Skin epidermis (tissue), 12 donors: ENCODE results near the gene RABEPK.
"Not testable (repeated sequence)": the region's sequence is repeated elsewhere in the genome, so short reads cannot be mapped to it uniquely, and the experiment has no call there.

Experiments
- H3K27ac ChIP-seq, 21 experiments: fragments of 200-600 bp; sonication (generic) in 11 of 21; one replicate each; pipeline ENCODE4 v1.5.0; 2020; ENCODE audit warnings: mild to moderate bottlenecking in 3 of 21, inconsistent platforms in 2 of 21, moderate library complexity in 2 of 21
- H3K4me3 ChIP-seq, 7 experiments: fragments of 200-600 bp; sonication (generic) in 2 of 7; one replicate each; pipeline ENCODE4 v1.5.0; 2020; ENCODE audit warnings: inconsistent platforms in 2 of 7, mild to moderate bottlenecking in 2 of 7, moderate library complexity in 1 of 7

The RABEPK gene

DNA sequence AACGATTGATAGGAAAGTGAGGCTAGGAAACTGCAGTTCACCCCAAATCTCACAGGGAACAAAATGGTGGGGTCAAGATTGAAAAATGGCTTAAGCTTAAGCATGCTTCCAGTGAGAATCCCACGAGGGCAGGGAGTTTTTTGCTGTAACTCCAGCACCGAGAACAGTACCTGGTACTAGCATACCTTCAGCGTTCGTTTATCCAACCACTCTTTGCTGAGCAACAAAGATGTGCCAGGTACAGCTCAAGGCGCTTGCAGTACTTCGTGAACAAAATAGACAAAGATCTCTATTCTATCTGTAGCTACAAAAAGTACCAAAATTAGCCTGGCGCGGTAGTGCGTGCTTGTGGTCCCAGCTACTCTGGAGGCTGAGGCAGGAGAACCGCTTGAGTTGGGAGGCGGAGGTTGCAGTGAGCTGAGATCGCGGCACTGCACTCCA lies 10.0 kb upstream of the RABEPK start:
- Histone ChIP-seq H3K27ac (peak overlapping the region in 20 of 21 experiments; percentile 83 to 99 (median 95)), H3K4me3 (peak overlapping the region; percentile 84 to 100 (median 90))

- H3K4me3 ChIP-seq, result not testable (repeated sequence)
- H3K27ac ChIP-seq, result peak overlapping the region in 4 of 21 experiments; percentile 11 to 71 (median 66)
Observed at GRCh38 chr9:125194466-125194865, 5.9 kb upstream of the RABEPK start.

DNA sequence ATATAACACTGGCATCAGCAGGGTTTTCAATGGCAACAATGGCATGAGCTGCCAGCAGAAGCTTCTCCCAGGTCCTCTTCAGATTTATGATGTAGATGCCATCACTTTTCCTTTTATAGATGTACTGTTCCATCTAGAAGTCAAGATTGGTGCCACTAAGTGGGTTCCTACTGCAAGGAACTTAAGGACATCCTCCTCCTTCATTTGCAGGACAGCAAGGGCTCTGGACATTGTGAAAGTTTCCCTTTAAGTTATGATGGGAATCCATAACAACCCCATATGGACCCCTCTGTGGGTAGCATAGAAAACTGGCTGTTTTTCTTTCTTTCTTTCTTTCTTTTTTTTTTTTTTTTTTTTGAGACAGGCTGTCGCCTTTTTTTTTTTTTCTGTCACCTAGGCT lies 4.8 kb upstream of the RABEPK start:
- peak overlapping the region in 4 of 21 experiments; percentile 11 to 80 (median 72) for H3K27ac ChIP-seq
- not testable (repeated sequence) for H3K4me3 ChIP-seq

GRCh38 chr9:125202846-125203618 lies 2.7 kb downstream of the RABEPK start:
- H3K4me3 ChIP-seq, result no peak overlapping the region

DNA sequence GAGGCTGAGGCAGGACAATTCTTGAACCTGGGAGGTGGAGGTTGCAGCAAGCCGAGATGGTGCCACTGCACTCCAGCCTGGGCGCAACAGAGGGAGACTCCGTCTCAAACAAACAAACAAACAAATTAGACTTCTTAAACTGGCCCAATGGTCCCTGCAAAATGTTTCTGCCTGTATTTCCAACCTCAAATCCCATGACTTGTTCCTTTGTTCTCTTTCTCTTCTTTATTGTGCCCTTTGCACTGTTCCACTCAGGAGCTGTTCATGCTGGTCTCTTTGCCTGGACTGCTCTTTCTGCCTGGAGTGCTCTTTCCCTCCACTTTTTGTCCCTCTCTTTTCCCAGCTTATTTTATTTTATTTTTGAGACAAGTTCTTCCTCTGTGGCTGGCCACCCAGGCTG lies 4.1 kb downstream of the RABEPK start:
- Histone ChIP-seq H3K4me3 (no peak overlapping the region), H3K27ac (no peak overlapping the region)

More at GRCh38 chr9:125202846-125203618, 2.7 kb downstream of the RABEPK start:
- no peak overlapping the region for H3K27ac ChIP-seq

- Histone ChIP-seq H3K27ac (no peak overlapping the region), H3K4me3 (no peak overlapping the region)
Observed at GRCh38 chr9:125214186-125214585, 13.8 kb downstream of the RABEPK start.

- H3K27ac ChIP-seq, result no peak overlapping the region
- H3K4me3 ChIP-seq, result no peak overlapping the region
Observed at GRCh38 chr9:125218621-125219020, 18.3 kb downstream of the RABEPK start.

GRCh38 chr9:125224858-125225257 lies 24.5 kb downstream of the RABEPK start:
- H3K27ac ChIP-seq, H3K4me3 ChIP-seq: not testable (repeated sequence)

GRCh38 chr9:125227761-125228160 lies 27.4 kb downstream of the RABEPK start:
- H3K4me3 ChIP-seq, result no peak overlapping the region
- H3K27ac ChIP-seq, result no peak overlapping the region

- no peak overlapping the region for H3K27ac ChIP-seq
Observed at GRCh38 chr9:125233678-125234077, 33.3 kb downstream of the RABEPK start.

GRCh38 chr9:125234099-125234498 lies 33.8 kb downstream of the RABEPK start:
- not testable (repeated sequence) for H3K27ac ChIP-seq, H3K4me3 ChIP-seq

More at GRCh38 chr9:125233678-125234077, 33.3 kb downstream of the RABEPK start:
- H3K4me3 ChIP-seq, result no peak overlapping the region

- Histone ChIP-seq H3K4me3 (no peak overlapping the region), H3K27ac (no peak overlapping the region)
Observed at GRCh38 chr9:125235804-125236519, 35.6 kb downstream of the RABEPK start.

DNA sequence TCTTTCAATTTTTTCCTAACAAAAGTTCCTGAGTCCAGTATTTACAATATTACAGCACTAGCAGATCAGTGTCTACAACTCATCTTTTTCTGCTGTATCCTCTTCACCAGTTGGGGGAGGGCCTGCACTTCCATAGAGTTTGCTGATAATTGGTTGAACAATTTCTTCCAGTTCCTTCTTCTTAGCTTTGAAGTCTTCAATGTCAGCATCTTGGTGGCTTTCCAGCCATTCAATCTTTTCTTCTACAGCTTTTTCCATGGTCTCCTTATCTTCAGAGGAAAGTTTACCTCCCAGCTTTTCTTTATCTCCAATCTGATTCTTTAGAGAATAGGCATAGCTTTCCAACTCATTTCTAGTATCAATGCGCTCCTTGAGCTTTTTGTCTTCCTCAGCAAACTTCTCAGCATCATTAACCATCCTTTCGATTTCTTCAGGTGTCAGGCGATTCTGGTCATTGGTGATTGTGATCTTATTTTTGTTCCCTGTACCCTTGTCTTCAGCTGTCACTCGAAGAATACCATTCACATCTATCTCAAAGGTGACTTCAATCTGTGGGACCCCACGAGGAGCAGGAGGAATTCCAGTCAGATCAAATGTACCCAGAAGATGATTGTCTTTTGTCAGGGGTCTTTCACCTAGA lies 36.3 kb downstream of the RABEPK start:
- H3K27ac ChIP-seq, H3K4me3 ChIP-seq: not testable (repeated sequence)

GRCh38 chr9:125238127-125238914 lies 38.0 kb downstream of the RABEPK start:
- Histone ChIP-seq H3K27ac (peak overlapping the region in 2 of 21 experiments; percentile 4 to 62), H3K4me3 (peak overlapping the region in 3 of 7 experiments; percentile 85 to 91 (median 85))

DNA sequence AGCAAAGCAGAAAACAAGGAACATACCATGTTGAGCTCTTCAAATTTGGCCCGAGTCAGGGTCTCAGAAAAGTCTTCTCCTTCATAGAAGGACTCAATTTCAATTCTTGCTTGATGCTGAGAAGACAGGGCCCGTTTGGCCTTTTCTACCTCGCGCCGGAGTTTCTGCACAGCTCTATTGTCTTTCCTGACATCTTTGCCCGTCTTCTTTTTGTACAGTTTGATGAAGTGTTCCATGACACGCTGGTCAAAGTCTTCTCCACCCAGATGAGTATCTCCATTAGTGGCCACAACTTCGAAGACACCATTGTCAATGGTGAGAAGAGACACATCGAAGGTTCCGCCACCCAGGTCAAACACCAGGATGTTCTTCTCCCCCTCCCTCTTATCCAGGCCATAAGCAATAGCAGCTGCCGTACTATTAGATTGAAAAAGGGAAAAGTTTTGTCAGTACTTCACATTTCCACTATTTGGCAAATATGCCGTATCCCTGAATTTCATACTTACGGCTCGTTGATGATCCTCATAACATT lies 38.6 kb downstream of the RABEPK start:
- Histone ChIP-seq H3K27ac (no peak overlapping the region), H3K4me3 (peak overlapping the region in 6 of 7 experiments; percentile 72 to 91 (median 82))

GRCh38 chr9:125239631-125240597 lies 39.6 kb downstream of the RABEPK start:
- Histone ChIP-seq H3K27ac (peak overlapping the region in 20 of 21 experiments; percentile 76 to 99 (median 92)), H3K4me3 (peak overlapping the region; percentile 72 to 91 (median 85))

- peak overlapping the region; percentile 72 to 91 (median 85) for H3K4me3 ChIP-seq
- peak overlapping the region; percentile 70 to 99 (median 92) for H3K27ac ChIP-seq
Observed at GRCh38 chr9:125240649-125240999, 40.3 kb downstream of the RABEPK start.
